H1 (cell line): ENCODE measurements around the gene GABRA4. TPM values are rescaled to one million over a fixed set of nuclear protein-coding genes. Genes with fewer than 3 reads are reported as not detected.

Source experiments
- ASH2L ChIP-seq: fragments of 200-600, 300-600 bp; sonication (generic); IDR thresholded peaks from one replicate; pipeline ENCODE4 v1.7.1; 2017; ENCODE audit warnings: low read length
- HDAC6 ChIP-seq: IDR thresholded peaks from one replicate; pipeline ENCODE4 v1.7.1; 2012; ENCODE audit warnings: low read depth, mild to moderate bottlenecking, inconsistent platforms, low read length, moderate library complexity
- NRF1 ChIP-seq: IDR thresholded peaks from 2 replicates; pipeline ENCODE4 v1.6.1; 2011; ENCODE audit warnings: mild to moderate bottlenecking, low read depth, low read length, improper control_type of control experiment
- RAD21 ChIP-seq, 2 experiments: IDR thresholded peaks in 1 of 2; conservative IDR thresholded peaks in 1 of 2; 2 replicates each; pipeline ENCODE4 v1.6.1; 2011; ENCODE audit warnings: low read depth in 2 of 2, low read length in 2 of 2, improper control_type of control experiment in 1 of 2, inconsistent platforms in 1 of 2, mild to moderate bottlenecking in 1 of 2, moderate library complexity in 1 of 2
- TAF1 ChIP-seq: IDR thresholded peaks from 2 replicates; pipeline ENCODE4 v1.6.1; 2011; ENCODE audit warnings: mild to moderate bottlenecking, low read depth, low read length
- polyA plus RNA-seq, 7 experiments: library from polyadenylated mRNA; depleted of rRNA in 3 of 7; stranded (reverse) in 5 of 7; unstranded in 2 of 7; fragments of >200 nt in 5 of 7; fragments of 200-250 nt in 2 of 7; gene quantifications; 1 replicate in 5 of 7; 2 replicates in 1 of 7; 4 replicates in 1 of 7; pipeline versions ENCODE4 v1.2.1 to v1.2.3, GENCODE V29; 2011 to 2013; ENCODE audit warnings: missing spikeins in 2 of 7, mixed read lengths in 2 of 7
- total RNA-seq: library from RNA; stranded (reverse); fragmentation: NEBNext Ultra II Directional; extraction: Animal tissue kit (Norgen Biotek cat#: 25700); gene quantifications from 2 replicates; pipeline ENCODE4 v1.2.1, GENCODE V29; 2021

Gene GABRA4
- total and polyA plus RNA-seq, 2 of the 8 experiments (the other 6 are each of a cell fraction or from before 2014, with no cell fraction given), result 0.09 to 0.37 TPM

- no peak for TF ChIP-seq NRF1
- no peak for TF ChIP-seq TAF1
- TF ChIP-seq ASH2L, result no peak
- no peak for TF ChIP-seq HDAC6
- no peak for TF ChIP-seq RAD21 (IDR thresholded peaks at IDR 0.05 in 1 of 2, conservative IDR thresholded peaks at IDR 0.05 in 1 of 2; ENCODE audit: low read depth in 2 of 2, low read length in 2 of 2)
Observed at GRCh38 chr4:46874811-46875210, 118.6 kb downstream of the GABRA4 start (continued).
